ENCODE data around the gene ENAH.

DNA sequence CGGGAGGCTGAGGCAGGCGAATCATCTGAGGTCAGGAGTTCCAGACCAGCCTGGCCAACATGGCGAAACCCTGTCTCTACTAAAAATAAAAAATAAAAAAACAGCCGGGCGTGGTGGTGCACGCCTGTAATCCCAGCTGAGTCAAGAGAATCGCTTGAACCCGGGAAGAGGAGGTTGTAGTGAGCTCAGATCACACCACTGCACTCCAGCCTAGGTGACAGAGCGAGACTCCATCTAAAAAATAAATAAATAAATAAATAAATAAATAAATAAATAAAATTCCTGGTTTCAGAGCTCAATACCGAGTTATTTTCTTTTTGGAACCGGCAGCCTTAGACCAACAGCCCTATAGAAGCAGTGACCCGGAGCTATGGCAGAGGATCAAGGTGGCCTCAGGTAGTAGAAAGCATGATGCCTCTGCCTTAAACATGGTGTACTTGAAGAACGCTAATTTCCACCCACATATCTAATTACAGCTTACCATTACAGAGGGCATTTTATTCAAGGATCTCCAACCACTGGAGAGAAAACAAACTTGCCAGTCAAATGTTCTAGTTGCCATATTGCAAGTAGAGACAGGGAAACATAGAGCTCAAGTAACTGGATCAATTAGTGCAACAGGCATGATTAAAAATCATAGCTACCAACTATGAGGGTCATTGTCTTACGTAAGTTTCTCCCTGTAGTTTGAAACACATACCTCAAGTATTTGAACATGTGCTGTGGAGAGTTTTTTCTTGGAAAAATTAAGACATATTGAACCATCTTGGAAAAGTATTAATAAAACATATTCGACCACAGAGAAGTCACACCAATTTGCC, 2.0 kb upstream of the ENAH start:
- TF ChIP-seq, protein P1, sequence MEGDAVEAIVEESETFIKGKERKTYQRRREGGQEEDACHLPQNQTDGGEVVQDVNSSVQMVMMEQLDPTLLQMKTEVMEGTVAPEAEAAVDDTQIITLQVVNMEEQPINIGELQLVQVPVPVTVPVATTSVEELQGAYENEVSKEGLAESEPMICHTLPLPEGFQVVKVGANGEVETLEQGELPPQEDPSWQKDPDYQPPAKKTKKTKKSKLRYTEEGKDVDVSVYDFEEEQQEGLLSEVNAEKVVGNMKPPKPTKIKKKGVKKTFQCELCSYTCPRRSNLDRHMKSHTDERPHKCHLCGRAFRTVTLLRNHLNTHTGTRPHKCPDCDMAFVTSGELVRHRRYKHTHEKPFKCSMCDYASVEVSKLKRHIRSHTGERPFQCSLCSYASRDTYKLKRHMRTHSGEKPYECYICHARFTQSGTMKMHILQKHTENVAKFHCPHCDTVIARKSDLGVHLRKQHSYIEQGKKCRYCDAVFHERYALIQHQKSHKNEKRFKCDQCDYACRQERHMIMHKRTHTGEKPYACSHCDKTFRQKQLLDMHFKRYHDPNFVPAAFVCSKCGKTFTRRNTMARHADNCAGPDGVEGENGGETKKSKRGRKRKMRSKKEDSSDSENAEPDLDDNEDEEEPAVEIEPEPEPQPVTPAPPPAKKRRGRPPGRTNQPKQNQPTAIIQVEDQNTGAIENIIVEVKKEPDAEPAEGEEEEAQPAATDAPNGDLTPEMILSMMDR (IDR thresholded peaks at IDR 0.05; ENCODE audit: low read depth, low read length) = no peak
- TF ChIP-seq EZH2phosphoT487 (IDR thresholded peaks at IDR 0.05; ENCODE audit: low read depth) = no peak
